T-helper 22 cell (primary cell): Measurements from ENCODE around the gene SH3PXD2B.
"Not testable (repeated sequence)": the region's sequence is repeated elsewhere in the genome, so short reads cannot be mapped to it uniquely, and the experiment has no call there.

ENCODE experiments used
- DNase-seq: peaks from one replicate; pipeline ENCODE4 v3.0.0-alpha.2; 2020; ENCODE audit warnings: low read depth

SH3PXD2B gene

GRCh38 chr5:172365948-172366608, 88.2 kb downstream of the SH3PXD2B start:
- no peak for DNase-seq

GRCh38 chr5:172364773-172365172, 89.6 kb downstream of the SH3PXD2B start:
- DNase-seq: no peak

GRCh38 chr5:172362755-172363154, 91.6 kb downstream of the SH3PXD2B start:
- no peak for DNase-seq

GRCh38 chr5:172361566-172362238, 92.6 kb downstream of the SH3PXD2B start:
- DNase-seq: no peak

GRCh38 chr5:172358345-172358744, 96.0 kb downstream of the SH3PXD2B start:
- DNase-seq: no peak

GRCh38 chr5:172356527-172356926, 97.8 kb downstream of the SH3PXD2B start:
- no peak for DNase-seq

- no peak for DNase-seq
These were observed 98.3 kb downstream of the SH3PXD2B start for GRCh38 chr5:172356047-172356446.

GRCh38 chr5:172353846-172354245, 100.5 kb downstream of the SH3PXD2B start:
- no peak for DNase-seq

- no peak for DNase-seq
These were observed 101.0 kb downstream of the SH3PXD2B start for GRCh38 chr5:172353271-172353812.

- DNase-seq: not testable (repeated sequence)
These were observed 101.8 kb downstream of the SH3PXD2B start for GRCh38 chr5:172352526-172352925.

- DNase-seq: no peak
These were observed 103.0 kb downstream of the SH3PXD2B start for GRCh38 chr5:172351240-172351778.

- DNase-seq: no peak
These were observed 103.8 kb downstream of the SH3PXD2B start for GRCh38 chr5:172350212-172351181.

- DNase-seq: not testable (repeated sequence)
These were observed 105.6 kb downstream of the SH3PXD2B start for GRCh38 chr5:172348733-172349132.

- no peak for DNase-seq
These were observed 106.2 kb downstream of the SH3PXD2B start for GRCh38 chr5:172348084-172348483.

GRCh38 chr5:172347496-172348052, 106.8 kb downstream of the SH3PXD2B start:
- no peak for DNase-seq

GRCh38 chr5:172345881-172346280, 108.4 kb downstream of the SH3PXD2B start:
- DNase-seq: no peak

- DNase-seq: no peak
These were observed 109.4 kb downstream of the SH3PXD2B start for GRCh38 chr5:172344855-172345409.

- DNase-seq: no peak
These were observed 110.6 kb downstream of the SH3PXD2B start for GRCh38 chr5:172343741-172344140.

GRCh38 chr5:172342918-172343317, 111.4 kb downstream of the SH3PXD2B start:
- DNase-seq: no peak

GRCh38 chr5:172339264-172340180, 114.8 kb downstream of the SH3PXD2B start:
- DNase-seq: no peak
